GM12873 (cell line): ENCODE measurements around the gene FARP2.

Source experiments
- CTCF ChIP-seq: IDR thresholded peaks from 2 replicates; pipeline ENCODE4 v1.5.1; 2012; ENCODE audit warnings: low read depth, mild to moderate bottlenecking, moderate library complexity, low read length, control low read depth; ENCODE audit not compliant: insufficient read depth; ENCODE audit errors: missing control alignments

FARP2 gene

GRCh38 chr2:241539616-241540374, 183.7 kb downstream of the FARP2 start:
- no peak for TF ChIP-seq CTCF

GRCh38 chr2:241540401-241540770, 184.3 kb downstream of the FARP2 start:
- TF ChIP-seq CTCF, result no peak

GRCh38 chr2:241540771-241541561, 184.9 kb downstream of the FARP2 start:
- TF ChIP-seq CTCF, result no peak

- no peak for TF ChIP-seq CTCF
Observed at GRCh38 chr2:241541564-241542277, 185.6 kb downstream of the FARP2 start.

GRCh38 chr2:241542278-241542605, 186.2 kb downstream of the FARP2 start:
- no peak for TF ChIP-seq CTCF
